ENCODE measurements around the gene ACY1. TPM values are rescaled to one million over a fixed set of nuclear protein-coding genes. Genes with fewer than 3 reads are reported as not detected.

ACY1 gene
- total and polyA plus RNA-seq, 2 of the 13 experiments (the other 11 are each of a cell fraction or from before 2014, with no cell fraction given), result 113 to 162 TPM

DNA sequence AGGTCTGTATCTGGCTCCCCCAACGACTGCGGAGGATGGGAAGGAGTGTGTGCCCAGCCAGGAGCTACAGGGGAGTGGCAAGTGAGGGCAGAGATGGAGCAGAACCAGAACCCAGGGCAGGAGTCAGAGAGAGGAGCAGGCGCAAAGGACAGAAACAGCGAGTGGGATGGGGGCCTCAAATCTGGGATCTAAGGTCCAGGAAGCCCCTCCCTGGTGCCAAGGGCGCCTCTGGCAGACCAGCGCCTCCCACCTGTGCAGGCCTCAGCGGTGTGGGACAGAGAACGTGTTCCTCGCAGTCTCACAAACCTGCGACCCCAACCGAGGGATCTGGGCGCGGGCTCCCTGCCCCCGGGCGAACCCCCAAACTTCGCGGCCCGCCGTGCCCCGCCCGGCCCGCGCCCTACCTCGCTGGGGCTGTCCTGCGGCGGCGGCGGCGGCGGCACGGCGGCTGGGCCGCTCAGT lies 16.4 kb upstream of the ACY1 start (continued):
- TF ChIP-seq, protein P1, sequence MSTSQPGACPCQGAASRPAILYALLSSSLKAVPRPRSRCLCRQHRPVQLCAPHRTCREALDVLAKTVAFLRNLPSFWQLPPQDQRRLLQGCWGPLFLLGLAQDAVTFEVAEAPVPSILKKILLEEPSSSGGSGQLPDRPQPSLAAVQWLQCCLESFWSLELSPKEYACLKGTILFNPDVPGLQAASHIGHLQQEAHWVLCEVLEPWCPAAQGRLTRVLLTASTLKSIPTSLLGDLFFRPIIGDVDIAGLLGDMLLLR (CRISPR knock-in tag; IDR thresholded peaks at IDR 0.05), result peak; percentile 15; the same call in 1 of the 2 replicates
- TF ChIP-seq ZNF333 (CRISPR knock-in tag; IDR thresholded peaks at IDR 0.05; ENCODE audit: borderline replicate concordance) (0 out of 2 replicates have a peak, but pooled peaks have one; percentile 12), ZNF484 (CRISPR knock-in tag; IDR thresholded peaks at IDR 0.05; ENCODE audit: borderline replicate concordance, low read depth) (no peak), ZNF773 (CRISPR knock-in tag; IDR thresholded peaks at IDR 0.05; ENCODE audit: borderline replicate concordance) (peak; percentile 30; the same call in 1 of the 2 replicates), PCBP1 (IDR thresholded peaks at IDR 0.05; ENCODE audit: borderline replicate concordance, low read depth, low read length) (0 out of 2 replicates have a peak, but pooled peaks have one; percentile 11), ZFY (CRISPR knock-in tag; IDR thresholded peaks at IDR 0.05) (peak; percentile 41), EED (CRISPR knock-in tag; IDR thresholded peaks at IDR 0.05) (0 out of 2 replicates have a peak, but pooled peaks have one; percentile 33), AHDC1 (CRISPR knock-in tag; IDR thresholded peaks at IDR 0.05; ENCODE audit: borderline replicate concordance) (no peak), HOXA3 (CRISPR knock-in tag; IDR thresholded peaks at IDR 0.05) (peak; percentile 13; the same call in 1 of the 2 replicates)

Measured in HepG2 (cell line).